ENCODE results near the gene NPFF.

Gene NPFF

GRCh38 chr12:53472056-53472582 is 35.2 kb downstream of the NPFF start:
- no peak for DNase-seq

- DNase-seq = no peak
Measured at GRCh38 chr12:53468282-53468681, 39.0 kb downstream of the NPFF start.

- DNase-seq = no peak
Measured at GRCh38 chr12:53467880-53468279, 39.4 kb downstream of the NPFF start.

- DNase-seq = no peak
Measured at GRCh38 chr12:53467082-53467481, 40.2 kb downstream of the NPFF start.

GRCh38 chr12:53466640-53467039 is 40.6 kb downstream of the NPFF start:
- no peak for DNase-seq

GRCh38 chr12:53465679-53466078 is 41.6 kb downstream of the NPFF start:
- no peak for DNase-seq

GRCh38 chr12:53464685-53465418 is 42.4 kb downstream of the NPFF start:
- no peak for DNase-seq

- no peak for DNase-seq
Measured at GRCh38 chr12:53463802-53464560, 43.3 kb downstream of the NPFF start.

- no peak for DNase-seq
Measured at GRCh38 chr12:53462935-53463334, 44.3 kb downstream of the NPFF start.

- no peak for DNase-seq
Measured at GRCh38 chr12:53461591-53461990, 45.7 kb downstream of the NPFF start.

- DNase-seq = no peak
Measured at GRCh38 chr12:53461059-53461458, 46.2 kb downstream of the NPFF start.

- DNase-seq = no peak
Measured at GRCh38 chr12:53459097-53459496, 48.2 kb downstream of the NPFF start.
